Gastrocnemius medialis (tissue), 4 donors: ENCODE measurements around the gene OXGR1.

Source experiments
- CTCF ChIP-seq, 5 experiments: fragments of 450-650 bp in 3 of 5; fragments of 200-600 bp in 2 of 5; sonication (generic) in 2 of 5; IDR thresholded peaks in 4 of 5; conservative IDR thresholded peaks in 1 of 5; 1 replicate in 4 of 5; 2 replicates in 1 of 5; pipeline ENCODE4 v1.5.1; 2016 to 2019; ENCODE audit warnings: antibody characterized with exemption in 5 of 5, mild to moderate bottlenecking in 3 of 5, moderate library complexity in 3 of 5
- POLR2A ChIP-seq, 2 donors: fragments of 450-650 bp; IDR thresholded peaks; one replicate each; pipeline ENCODE4 v1.6.1; 2017; ENCODE audit warnings: antibody characterized with exemption in 2 of 2, mild to moderate bottlenecking in 2 of 2, moderate library complexity in 2 of 2

DNA sequence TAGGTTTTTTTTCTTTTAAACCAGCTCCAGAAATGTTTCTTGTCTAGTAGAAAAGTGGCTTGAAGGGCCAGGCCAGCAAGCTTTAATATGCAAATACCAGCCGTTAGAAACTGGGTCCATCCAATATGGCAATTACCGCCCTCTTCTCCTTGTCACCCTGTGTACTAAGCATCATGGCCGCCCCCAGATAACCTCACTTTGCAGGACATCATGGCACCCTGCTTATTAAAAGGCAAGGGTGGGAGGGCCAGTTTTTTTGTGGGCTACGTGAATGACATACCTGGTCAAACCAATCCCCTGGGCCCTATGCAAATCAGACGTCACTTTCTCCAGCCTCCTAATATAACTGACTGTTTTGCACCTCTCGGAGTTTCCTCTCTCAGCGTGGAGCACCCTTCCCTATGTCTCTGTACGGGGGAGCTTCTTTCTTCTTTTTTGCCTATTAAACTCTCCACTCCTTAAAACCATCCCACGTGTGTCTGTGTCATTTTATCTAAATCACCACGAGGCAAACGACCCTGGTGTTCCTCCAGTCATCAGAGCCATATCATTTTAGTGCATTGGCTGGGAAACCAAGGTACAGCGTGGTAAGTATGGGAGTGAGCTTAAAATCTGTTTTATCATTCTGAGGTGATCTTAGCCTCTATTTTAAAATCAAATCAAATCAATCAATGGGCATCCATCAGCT is 27.7 kb downstream of the OXGR1 start:
- TF ChIP-seq POLR2A (IDR thresholded peaks at IDR 0.05) = no peak
- no peak for TF ChIP-seq CTCF (IDR thresholded peaks at IDR 0.05 in 4 of 5, conservative IDR thresholded peaks at IDR 0.05 in 1 of 5)
